DND-41 (cell line): Measurements from ENCODE around the gene ACIN1.

ENCODE experiments used
- ATAC-seq: fragments of 200-7000 bp; cut with Tn5 transposase; 3 replicates; pipeline ENCODE4 v1.9.1; 2021; ENCODE audit warnings: low read depth; ENCODE audit not compliant: insufficient read depth
- DNase-seq: peaks from one replicate; pipeline ENCODE4 v3.0.0-alpha.2; 2020
- H2AFZ ChIP-seq: 2 replicates; pipeline ENCODE4 v1.6.0; 2012; ENCODE audit warnings: low read depth, low read length
- H3K27ac ChIP-seq: 2 replicates; pipeline ENCODE4 v1.5.1; 2012; ENCODE audit warnings: low read length, inconsistent platforms
- H3K27me3 ChIP-seq: fragments of 200-600 bp; sonication (generic); 2 replicates; pipeline ENCODE4 v1.6.0; 2012; ENCODE audit warnings: low read length, mild to moderate bottlenecking, inconsistent platforms; ENCODE audit not compliant: insufficient read depth, poor library complexity
- H3K36me3 ChIP-seq: 2 replicates; pipeline ENCODE4 v1.5.1; 2012; ENCODE audit warnings: low read length, inconsistent platforms; ENCODE audit not compliant: insufficient read depth
- H3K4me1 ChIP-seq: 2 replicates; pipeline ENCODE4 v1.5.1; 2012; ENCODE audit warnings: mild to moderate bottlenecking, low read length; ENCODE audit not compliant: insufficient read depth
- H3K4me2 ChIP-seq: 2 replicates; pipeline ENCODE4 v1.6.0; 2012; ENCODE audit warnings: mild to moderate bottlenecking, moderate library complexity, low read length, inconsistent platforms; ENCODE audit not compliant: insufficient read depth
- H3K4me3 ChIP-seq, 2 experiments: fragments of 200-600 bp in 1 of 2; shearing (Covaris generic) in 1 of 2; 2 replicates each; pipeline ENCODE4 v1.5.1; 2012 to 2016; ENCODE audit warnings: inconsistent platforms in 2 of 2, low read length in 2 of 2, mild to moderate bottlenecking in 2 of 2, low read depth in 1 of 2, moderate library complexity in 1 of 2
- H3K79me2 ChIP-seq: 2 replicates; pipeline ENCODE4 v1.6.0; 2012; ENCODE audit warnings: low read length, inconsistent platforms; ENCODE audit not compliant: insufficient read depth
- H3K9ac ChIP-seq: 2 replicates; pipeline ENCODE4 v1.6.0; 2012; ENCODE audit warnings: low read depth, mild to moderate bottlenecking, inconsistent platforms, low read length, moderate library complexity
- H3K9me3 ChIP-seq: 2 replicates; pipeline ENCODE4 v1.5.1; 2012; ENCODE audit warnings: low read length, moderate library complexity, mild to moderate bottlenecking, inconsistent platforms; ENCODE audit not compliant: insufficient read depth, severe bottlenecking
- H4K20me1 ChIP-seq: 2 replicates; pipeline ENCODE4 v1.6.0; 2012; ENCODE audit warnings: low read length; ENCODE audit not compliant: insufficient read depth
- EZH2 ChIP-seq: IDR thresholded peaks from 3 replicates; pipeline ENCODE4 v1.6.1; 2012; ENCODE audit warnings: borderline replicate concordance, low read depth, mild to moderate bottlenecking, moderate library complexity, low read length, inconsistent platforms; ENCODE audit not compliant: severe bottlenecking
- TF ChIP-seq, protein P1 (sequence below): IDR thresholded peaks from 2 replicates; pipeline ENCODE4 v1.5.1; 2012; ENCODE audit warnings: borderline replicate concordance, low read length, moderate library complexity, mild to moderate bottlenecking; ENCODE audit not compliant: poor library complexity, severe bottlenecking; ENCODE audit errors: extremely low read depth

Gene ACIN1

DNA sequence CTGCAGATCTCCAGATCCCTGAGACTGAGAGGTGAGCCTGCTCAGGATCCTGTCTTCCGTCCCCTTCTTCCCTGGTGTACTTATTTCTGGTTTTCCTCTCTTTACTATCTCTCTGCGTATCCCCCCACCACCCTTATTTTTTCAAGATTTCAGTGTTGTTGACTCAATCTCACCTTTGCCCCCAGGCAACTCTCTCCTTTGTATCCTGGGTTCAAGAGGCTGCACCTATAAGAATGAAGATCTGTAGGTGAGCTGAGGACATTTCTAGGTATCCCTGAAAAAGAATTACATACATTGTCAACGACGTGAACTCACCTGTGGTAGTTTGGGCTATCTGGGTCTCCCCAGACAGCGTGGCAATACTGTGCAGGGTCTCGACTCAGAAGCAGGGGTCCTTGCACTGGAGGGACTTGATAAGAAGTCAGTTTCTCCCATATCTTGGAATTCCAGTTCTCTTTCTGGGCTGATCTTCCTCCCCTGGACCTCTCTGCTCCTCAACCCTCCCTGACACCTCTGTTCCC, 9.2 kb upstream of the ACIN1 start:
- Histone ChIP-seq H3K9ac (no peak overlapping the region), H3K27ac (no peak overlapping the region), H3K4me1 (no peaks in the 10 kb centered on the region), H3K4me2 (no peak overlapping the region), H3K36me3 (no peaks in the 10 kb centered on the region), H2AFZ (no peak overlapping the region), H3K79me2 (no peaks in the 10 kb centered on the region), H3K4me3 (no peak overlapping the region), H3K9me3 (no peaks in the 10 kb centered on the region), H3K27me3 (peaks cover 10% of the 10 kb centered on the region), H4K20me1 (no peaks in the 10 kb centered on the region; the same call in 1 of the 2 replicates)
- no peak for TF ChIP-seq EZH2
- TF ChIP-seq, protein P1, sequence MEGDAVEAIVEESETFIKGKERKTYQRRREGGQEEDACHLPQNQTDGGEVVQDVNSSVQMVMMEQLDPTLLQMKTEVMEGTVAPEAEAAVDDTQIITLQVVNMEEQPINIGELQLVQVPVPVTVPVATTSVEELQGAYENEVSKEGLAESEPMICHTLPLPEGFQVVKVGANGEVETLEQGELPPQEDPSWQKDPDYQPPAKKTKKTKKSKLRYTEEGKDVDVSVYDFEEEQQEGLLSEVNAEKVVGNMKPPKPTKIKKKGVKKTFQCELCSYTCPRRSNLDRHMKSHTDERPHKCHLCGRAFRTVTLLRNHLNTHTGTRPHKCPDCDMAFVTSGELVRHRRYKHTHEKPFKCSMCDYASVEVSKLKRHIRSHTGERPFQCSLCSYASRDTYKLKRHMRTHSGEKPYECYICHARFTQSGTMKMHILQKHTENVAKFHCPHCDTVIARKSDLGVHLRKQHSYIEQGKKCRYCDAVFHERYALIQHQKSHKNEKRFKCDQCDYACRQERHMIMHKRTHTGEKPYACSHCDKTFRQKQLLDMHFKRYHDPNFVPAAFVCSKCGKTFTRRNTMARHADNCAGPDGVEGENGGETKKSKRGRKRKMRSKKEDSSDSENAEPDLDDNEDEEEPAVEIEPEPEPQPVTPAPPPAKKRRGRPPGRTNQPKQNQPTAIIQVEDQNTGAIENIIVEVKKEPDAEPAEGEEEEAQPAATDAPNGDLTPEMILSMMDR: no peak
- no peak for ATAC-seq
- DNase-seq: no peak

DNA sequence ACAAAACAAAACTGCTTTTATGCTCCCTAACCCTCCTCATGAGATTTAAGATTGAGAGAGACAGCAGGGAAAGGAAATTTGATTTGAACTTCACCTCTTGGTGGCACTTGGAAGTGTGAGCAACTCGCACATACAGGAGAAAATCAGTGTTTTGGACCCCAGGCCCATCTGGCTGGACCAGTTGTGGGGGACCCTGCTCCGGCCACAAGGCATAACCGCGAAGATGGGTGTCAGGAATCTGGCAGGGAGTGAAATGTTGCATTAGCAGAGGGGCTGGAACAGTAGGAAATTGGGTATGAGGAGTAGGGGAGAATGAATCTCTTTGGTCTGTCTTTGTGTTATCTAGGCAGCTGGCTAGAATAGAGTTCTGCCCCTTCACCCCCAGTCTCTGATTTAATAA, 8.6 kb upstream of the ACIN1 start:
- Histone ChIP-seq H4K20me1 (no peaks in the 10 kb centered on the region; the same call in 1 of the 2 replicates), H3K9ac (no peak overlapping the region), H3K36me3 (no peaks in the 10 kb centered on the region), H3K4me1 (no peaks in the 10 kb centered on the region), H3K27ac (no peak overlapping the region), H3K4me3 (no peak overlapping the region), H3K9me3 (no peaks in the 10 kb centered on the region), H3K79me2 (no peaks in the 10 kb centered on the region), H3K4me2 (no peak overlapping the region), H3K27me3 (peaks cover 10% of the 10 kb centered on the region), H2AFZ (no peak overlapping the region)
- no peak for TF ChIP-seq EZH2
- TF ChIP-seq, protein P1: no peak
- ATAC-seq (no peak), DNase-seq (no peak)

DNA sequence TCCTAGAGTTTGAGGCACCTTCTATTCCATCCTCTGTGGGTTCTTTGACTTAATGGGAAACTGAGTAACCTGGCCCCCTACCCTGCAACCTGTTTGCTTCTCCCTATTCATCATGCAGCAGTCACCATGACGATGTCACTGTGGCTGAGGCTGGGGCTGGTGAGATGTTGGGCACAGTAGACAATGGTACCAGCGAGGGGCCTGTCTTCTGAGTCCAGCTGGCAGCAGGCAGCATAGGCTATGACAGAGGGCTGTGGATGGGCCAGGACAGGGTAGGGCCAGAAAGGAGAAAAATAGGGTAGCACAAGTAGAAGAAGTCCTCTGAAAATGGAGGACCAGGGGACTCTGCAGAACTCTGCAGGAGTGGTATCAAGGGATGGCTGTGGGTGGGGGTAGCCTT, 7.9 kb upstream of the ACIN1 start:
- Histone ChIP-seq H3K4me3 (no peak overlapping the region), H3K4me2 (no peak overlapping the region), H3K4me1 (no peaks in the 10 kb centered on the region; the same call in 1 of the 2 replicates), H2AFZ (no peak overlapping the region), H3K27ac (no peak overlapping the region), H3K36me3 (peaks cover 6% of the 10 kb centered on the region), H3K9me3 (no peaks in the 10 kb centered on the region), H3K27me3 (peaks cover 10% of the 10 kb centered on the region), H4K20me1 (peaks cover 5% of the 10 kb centered on the region; the same call in 1 of the 2 replicates), H3K79me2 (peaks cover 7% of the 10 kb centered on the region), H3K9ac (no peak overlapping the region)
- ATAC-seq: no peak
- TF ChIP-seq EZH2: no peak
- TF ChIP-seq, protein P1: no peak
- no peak for DNase-seq
